Right lobe of liver (tissue), 6 donors: Measurements from ENCODE around the gene UBE2E1. TPM values are rescaled to one million over a fixed set of nuclear protein-coding genes. Genes with fewer than 3 reads are reported as not detected.
A peak's percentile ranks its signal among the peaks of the same experiment; 100 is the strongest.

Experiments used
- ATAC-seq, 4 donors: fragments of 200-7000 bp; cut with Tn5 transposase; one replicate each; pipeline ENCODE4 v1.9.1; 2020; ENCODE audit warnings: mild to moderate bottlenecking in 4 of 4, moderate library complexity in 4 of 4
- DNase-seq, 3 donors: peaks; one replicate each; pipeline ENCODE4 v3.0.0-alpha.2; 2020
- H3K27ac ChIP-seq, 3 donors: fragments of 200-600 bp; one replicate each; pipeline ENCODE4 v1.8.0; 2022
- H3K27me3 ChIP-seq, 2 donors: fragments of 200-600 bp; one replicate each; pipeline ENCODE4 v1.8.0; 2022
- H3K36me3 ChIP-seq, 4 donors: fragments of 200-600 bp; sonication (generic) in 1 of 4; one replicate each; pipeline versions ENCODE4 v1.5.1 to v1.8.0; 2017 to 2022; ENCODE audit warnings: control low read depth in 1 of 4
- H3K4me1 ChIP-seq, 4 donors: fragments of 200-600 bp; sonication (generic) in 1 of 4; one replicate each; pipeline versions ENCODE4 v1.5.1 to v1.8.0; 2017 to 2022; ENCODE audit warnings: control low read depth in 1 of 4
- H3K4me3 ChIP-seq, 3 donors: fragments of 200-600 bp; one replicate each; pipeline ENCODE4 v1.8.0; 2022
- H3K9me3 ChIP-seq, 4 donors: fragments of 200-600 bp; sonication (generic) in 1 of 4; one replicate each; pipeline versions ENCODE4 v1.5.1 to v1.8.0; 2017 to 2022; ENCODE audit warnings: control low read depth in 1 of 4
- POLR2A ChIP-seq: fragments of 450-650 bp; IDR thresholded peaks from one replicate; pipeline ENCODE4 v1.6.1; 2017; ENCODE audit warnings: antibody characterized with exemption, mild to moderate bottlenecking
- WGBS: methylation state at CpG from one replicate; pipeline ENCODE4 v1.1.6; 2018; ENCODE audit warnings: low coverage, low lambda C conversion rate; ENCODE audit not compliant: insufficient coverage; ENCODE audit errors: missing lambda C conversion rate; 5-methylcytosine and 5-hydroxymethylcytosine counted together
- intact Hi-C, 2 donors: fragments of 100-400 bp; cut with DNase I; formaldehyde crosslinking; loops; one replicate each; pipeline versions ENCODE4 v1.11.2 to v1.14.1; 2022
- total RNA-seq, 6 experiments: library from RNA; depleted of rRNA in 2 of 6; stranded (reverse); fragments of >200 nt in 2 of 6; fragmentation: NEBNext Ultra II Directional in 3 of 6; extraction: Animal tissue kit (Norgen Biotek cat#: 25700) in 3 of 6; gene quantifications; one replicate each; pipeline versions ENCODE4 v1.1.0 to v1.2.4, GENCODE V29; 2016 to 2023
- TF ChIP-seq, protein P1 (sequence below), 4 donors: fragments of 200-600 bp in 3 of 4; fragments of 450-650 bp in 1 of 4; IDR thresholded peaks; one replicate each; pipeline versions ENCODE4 v1.5.1 to v1.8.0; 2016 to 2022; ENCODE audit warnings: antibody characterized with exemption in 4 of 4, mild to moderate bottlenecking in 2 of 4
- donor health status: DM: no; HTN: yes; CAD: no.
- donor health status: DM: no; HTN: no; CAD: no.
- donor health status: DM: no; HTN: no; CAD: no.
- donor health status: DM: no; HTN: yes; CAD: no.
- donor health status: DM: no; HTN: yes; CAD: no.

UBE2E1 gene
- total RNA-seq, 6 experiments from 2014 or later, result 20.8 to 40.4 (median 29.7) TPM

DNA sequence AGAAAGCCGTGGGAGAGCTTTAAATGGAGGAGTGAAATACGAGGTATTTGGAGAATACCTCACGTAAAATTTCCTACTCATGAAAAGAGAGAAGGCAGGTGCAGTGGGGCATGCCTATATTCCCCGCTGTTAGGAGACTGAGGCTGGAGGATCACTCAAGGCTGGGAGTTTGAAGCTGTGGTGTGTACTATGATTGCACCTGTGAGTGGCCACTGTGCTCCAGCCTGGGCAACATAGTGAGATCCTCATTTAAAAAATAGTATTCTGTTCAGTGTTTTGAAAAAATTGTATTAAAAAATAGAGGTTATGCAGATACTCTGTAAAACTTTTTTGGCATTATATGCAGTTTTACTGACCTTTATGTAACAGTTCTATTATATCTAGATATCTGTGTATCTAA is 20.0 kb downstream of the UBE2E1 start:
- Histone ChIP-seq H3K36me3 (no peaks in the 10 kb centered on the region), H3K9me3 (no peaks in the 10 kb centered on the region), H3K27ac (no peak overlapping the region), H3K27me3 (no peaks in the 10 kb centered on the region), H3K4me3 (no peak overlapping the region), H3K4me1 (no peaks in the 10 kb centered on the region)
- intact Hi-C loops, result no loop called here
- no peak for DNase-seq
- no peak for ATAC-seq
- 100% methylated on average over 3 of the region's 4 CpGs for WGBS
- TF ChIP-seq, protein P1, sequence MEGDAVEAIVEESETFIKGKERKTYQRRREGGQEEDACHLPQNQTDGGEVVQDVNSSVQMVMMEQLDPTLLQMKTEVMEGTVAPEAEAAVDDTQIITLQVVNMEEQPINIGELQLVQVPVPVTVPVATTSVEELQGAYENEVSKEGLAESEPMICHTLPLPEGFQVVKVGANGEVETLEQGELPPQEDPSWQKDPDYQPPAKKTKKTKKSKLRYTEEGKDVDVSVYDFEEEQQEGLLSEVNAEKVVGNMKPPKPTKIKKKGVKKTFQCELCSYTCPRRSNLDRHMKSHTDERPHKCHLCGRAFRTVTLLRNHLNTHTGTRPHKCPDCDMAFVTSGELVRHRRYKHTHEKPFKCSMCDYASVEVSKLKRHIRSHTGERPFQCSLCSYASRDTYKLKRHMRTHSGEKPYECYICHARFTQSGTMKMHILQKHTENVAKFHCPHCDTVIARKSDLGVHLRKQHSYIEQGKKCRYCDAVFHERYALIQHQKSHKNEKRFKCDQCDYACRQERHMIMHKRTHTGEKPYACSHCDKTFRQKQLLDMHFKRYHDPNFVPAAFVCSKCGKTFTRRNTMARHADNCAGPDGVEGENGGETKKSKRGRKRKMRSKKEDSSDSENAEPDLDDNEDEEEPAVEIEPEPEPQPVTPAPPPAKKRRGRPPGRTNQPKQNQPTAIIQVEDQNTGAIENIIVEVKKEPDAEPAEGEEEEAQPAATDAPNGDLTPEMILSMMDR (IDR thresholded peaks at IDR 0.05), result no peak
- no peak for TF ChIP-seq POLR2A

DNA sequence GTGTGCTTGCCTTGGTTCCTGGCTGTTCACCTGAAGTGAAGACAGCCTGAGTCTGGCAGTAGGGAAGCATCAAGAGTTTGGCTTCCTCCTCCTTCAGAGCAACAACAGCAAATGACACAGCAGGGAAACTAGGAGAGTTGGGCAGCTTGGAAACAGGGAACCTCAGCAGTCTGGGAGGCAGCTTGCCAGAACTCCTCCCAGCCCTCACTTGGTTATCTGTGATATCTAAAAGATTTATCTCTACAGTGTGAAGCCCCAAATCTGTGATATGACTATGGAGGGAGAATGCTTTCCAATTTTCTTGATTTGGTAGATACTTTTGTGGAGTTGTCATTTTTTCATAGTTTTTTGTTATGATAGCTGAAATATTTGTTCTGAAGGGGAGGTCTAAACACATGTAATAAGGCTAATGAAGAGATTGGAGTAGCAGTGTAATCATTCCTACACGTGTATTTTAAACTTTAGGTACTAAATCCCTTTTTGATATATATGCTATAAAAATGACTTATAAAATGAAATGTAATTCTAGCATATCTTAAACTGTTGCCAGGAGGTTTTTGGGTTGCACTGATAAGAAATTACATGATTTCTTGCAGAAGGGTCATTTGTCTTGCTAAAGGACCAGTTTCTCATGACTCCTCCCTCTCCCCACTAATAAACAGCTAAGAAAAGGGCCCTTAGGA is 20.8 kb downstream of the UBE2E1 start:
- no peak for TF ChIP-seq POLR2A
- TF ChIP-seq, protein P1 (IDR thresholded peaks at IDR 0.05), result no peak
- no peak overlapping the region for H3K27ac ChIP-seq
- no peak for DNase-seq
- H3K36me3 ChIP-seq, result no peaks in the 10 kb centered on the region
- WGBS, result 33% methylated on average over 1 of the region's 1 CpG
- H3K4me1 ChIP-seq, result no peaks in the 10 kb centered on the region
- no peak overlapping the region for H3K4me3 ChIP-seq
- H3K27me3 ChIP-seq, result no peaks in the 10 kb centered on the region
- intact Hi-C loops, result no loop called here
- ATAC-seq, result peak; percentile 46 to 55 (median 49)
- H3K9me3 ChIP-seq, result no peaks in the 10 kb centered on the region

DNA sequence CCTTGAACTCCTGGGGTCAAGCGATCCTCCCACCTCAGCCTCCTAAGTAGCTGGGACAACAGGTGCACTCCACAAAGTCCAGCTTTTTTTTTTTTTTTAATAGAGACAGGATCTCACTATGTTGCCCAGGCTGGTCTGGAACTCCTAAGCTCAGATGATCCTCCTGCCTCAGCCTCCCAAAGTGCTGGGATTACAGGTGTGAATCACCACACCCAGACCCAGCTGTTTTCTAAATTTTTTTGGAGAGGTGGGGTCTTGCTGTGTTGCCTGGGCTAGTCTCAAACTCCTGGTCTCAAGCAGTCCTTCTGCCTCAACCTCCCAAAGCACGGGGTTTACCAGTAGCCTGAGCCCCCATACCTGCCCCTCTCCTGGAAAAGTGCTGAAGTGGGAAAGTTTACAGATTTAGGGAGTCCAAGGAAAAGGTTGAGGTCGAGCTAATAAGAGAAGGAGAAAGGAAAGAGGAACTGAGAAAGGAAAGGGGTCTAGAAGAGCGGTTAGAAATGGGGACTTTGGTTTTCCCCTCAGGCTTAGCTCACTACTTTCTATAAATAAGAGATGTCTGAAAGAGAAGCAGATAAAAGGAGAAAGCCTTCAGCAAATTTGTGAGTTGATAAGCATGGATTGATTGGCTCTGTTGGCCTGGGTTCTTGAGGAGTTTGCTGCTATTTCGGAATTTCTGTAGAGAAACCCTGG is 23.6 kb downstream of the UBE2E1 start:
- Histone ChIP-seq H3K27me3 (no peaks in the 10 kb centered on the region), H3K27ac (no peak overlapping the region), H3K4me1 (no peaks in the 10 kb centered on the region), H3K9me3 (no peaks in the 10 kb centered on the region), H3K36me3 (no peaks in the 10 kb centered on the region), H3K4me3 (no peak overlapping the region)
- ATAC-seq, result no peak
- intact Hi-C loops, result no loop called here
- no peak for DNase-seq
- no peak for TF ChIP-seq POLR2A
- TF ChIP-seq, protein P1 (IDR thresholded peaks at IDR 0.05), result no peak
- 60% methylated on average over 4 of the region's 5 CpGs for WGBS

DNA sequence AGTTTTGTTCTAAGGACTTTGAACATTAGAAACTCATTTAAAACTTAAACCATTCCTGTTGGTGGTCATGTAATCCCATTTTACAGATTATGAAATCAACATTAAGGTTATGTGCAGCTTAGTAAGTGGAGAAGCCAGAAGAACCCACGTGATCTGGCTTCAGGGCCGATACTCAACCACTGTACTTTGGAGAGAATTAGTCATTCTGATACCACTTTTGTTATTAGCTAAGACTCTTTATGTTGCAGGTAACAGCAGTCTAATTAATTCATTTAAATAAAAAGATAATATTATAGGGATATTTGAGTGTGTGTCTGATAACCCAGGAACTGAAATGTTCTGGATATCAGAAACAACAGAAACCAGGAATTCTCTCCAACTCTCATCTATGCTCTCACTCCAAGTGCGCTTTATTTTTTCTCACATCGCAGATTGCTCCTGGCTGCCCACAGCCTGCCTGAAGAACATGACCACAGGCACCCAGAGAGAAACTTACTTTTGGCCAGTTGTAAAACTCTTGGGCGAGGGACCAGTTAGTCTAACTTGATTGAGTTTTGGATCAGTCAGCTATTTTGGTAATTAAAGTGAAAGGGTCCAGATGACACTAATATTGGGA is 25.2 kb downstream of the UBE2E1 start:
- Histone ChIP-seq H3K4me3 (no peak overlapping the region), H3K27ac (no peak overlapping the region), H3K36me3 (no peaks in the 10 kb centered on the region), H3K27me3 (no peaks in the 10 kb centered on the region), H3K9me3 (no peaks in the 10 kb centered on the region), H3K4me1 (no peaks in the 10 kb centered on the region)
- intact Hi-C loops, result no loop called here
- DNase-seq (no peak), ATAC-seq (no peak)
- WGBS, result 84% methylated on average over 5 of the region's 5 CpGs
- no peak for TF ChIP-seq POLR2A
- TF ChIP-seq, protein P1 (IDR thresholded peaks at IDR 0.05), result no peak
